Cerebellar cortex (tissue), 1 donor: Measurements from ENCODE around the gene HES7.

Experiments used
- DNase-seq: peaks from one replicate; pipeline ENCODE4 v3.0.0-alpha.2; 2015; ENCODE audit warnings: low spot score

Gene HES7

GRCh38 chr17:8072729-8073461 lies 51.0 kb downstream of the HES7 start:
- no peak for DNase-seq

- DNase-seq = no peak
Measured at GRCh38 chr17:8072341-8072728, 51.6 kb downstream of the HES7 start.

- DNase-seq = no peak
Measured at GRCh38 chr17:8071496-8071895, 52.4 kb downstream of the HES7 start.
